GM18907 (cell line): ENCODE results near the gene E2F6.

ENCODE experiments used
- ATAC-seq: cut with Tn5 transposase; IDR thresholded peaks from one replicate; pipeline ENCODE4 v1.9.1; 2021; ENCODE audit warnings: mild to moderate bottlenecking, moderate library complexity; ENCODE audit not compliant: unreplicated experiment

The E2F6 gene

DNA sequence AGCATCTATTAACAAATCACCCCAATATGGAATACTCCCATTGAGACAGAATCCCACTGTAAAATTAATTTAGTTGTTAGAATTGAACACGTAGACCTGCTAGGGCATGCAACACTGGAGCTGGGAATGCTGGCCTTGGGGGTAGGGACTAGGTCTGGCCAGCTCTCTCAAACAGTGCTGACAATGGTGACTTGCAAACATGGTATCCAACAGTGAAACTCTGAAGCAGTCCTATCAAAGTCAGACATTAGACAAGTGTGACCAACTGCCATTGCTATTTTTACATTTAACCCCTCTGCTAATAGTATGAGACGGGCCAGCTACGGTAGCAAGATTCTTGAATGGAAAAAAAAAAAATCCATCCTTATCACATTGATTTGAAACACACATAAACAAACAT is 7.2 kb downstream of the E2F6 start:
- ATAC-seq = no peak

DNA sequence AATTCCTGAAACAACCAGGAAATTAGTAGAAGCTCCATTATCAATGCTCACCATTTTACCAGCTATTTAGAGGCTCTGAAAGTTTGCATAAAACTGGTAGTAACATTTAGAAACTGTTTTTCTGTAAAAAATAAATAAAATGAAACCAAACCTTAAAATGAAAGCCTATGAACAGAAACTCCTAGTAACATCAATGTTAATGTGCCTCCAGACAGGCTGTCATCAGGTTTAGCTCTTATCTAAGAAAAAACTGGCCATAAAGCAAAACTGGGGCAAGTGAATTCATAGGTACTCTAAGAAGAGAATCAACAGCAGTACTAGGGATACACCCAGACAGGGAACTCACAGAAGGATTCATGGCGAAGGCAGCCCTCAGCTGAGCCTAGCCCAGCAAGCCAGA is 8.0 kb downstream of the E2F6 start:
- no peak for ATAC-seq

- ATAC-seq = no peak
Observed at GRCh38 chr2:11456251-11456650, 9.7 kb downstream of the E2F6 start.

DNA sequence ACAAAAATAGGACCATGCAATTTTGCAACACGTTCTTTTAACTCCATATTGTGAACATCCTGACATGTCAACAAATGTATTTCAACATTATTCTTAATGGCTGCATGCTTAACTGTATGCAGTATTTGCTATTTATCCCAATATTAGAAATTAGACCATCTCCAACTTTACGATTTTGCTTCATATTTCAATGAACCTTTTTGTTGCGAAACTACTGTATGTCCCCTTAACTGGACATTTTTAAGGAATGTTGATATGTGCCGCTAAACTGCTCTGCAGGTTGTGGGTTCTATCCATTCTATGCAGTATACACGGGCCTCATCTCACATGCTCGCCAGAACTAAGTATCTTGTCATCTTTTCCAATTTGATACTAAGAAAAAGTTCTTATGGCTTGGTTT is 11.1 kb downstream of the E2F6 start:
- ATAC-seq = no peak

DNA sequence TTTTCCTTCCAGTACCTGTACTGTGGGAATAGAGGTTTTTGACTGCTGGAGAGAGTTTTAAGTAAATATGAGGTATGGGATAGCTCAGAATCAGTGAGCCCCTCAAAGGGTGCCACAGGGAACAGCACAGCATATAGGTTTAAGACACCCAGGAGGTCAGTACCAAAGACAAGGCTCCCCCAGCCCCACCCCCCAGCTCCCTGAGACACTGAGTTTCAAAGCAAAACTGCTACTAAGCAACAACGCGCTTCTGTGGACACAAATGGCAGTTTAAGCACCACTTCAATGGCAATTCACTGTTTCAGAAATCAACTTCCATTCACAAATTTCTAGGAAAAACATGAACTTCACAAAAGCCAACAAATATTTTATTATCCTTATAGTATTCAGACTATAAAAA is 15.2 kb downstream of the E2F6 start:
- ATAC-seq = no peak

GRCh38 chr2:11446733-11447248 is 19.2 kb downstream of the E2F6 start:
- ATAC-seq = no peak

DNA sequence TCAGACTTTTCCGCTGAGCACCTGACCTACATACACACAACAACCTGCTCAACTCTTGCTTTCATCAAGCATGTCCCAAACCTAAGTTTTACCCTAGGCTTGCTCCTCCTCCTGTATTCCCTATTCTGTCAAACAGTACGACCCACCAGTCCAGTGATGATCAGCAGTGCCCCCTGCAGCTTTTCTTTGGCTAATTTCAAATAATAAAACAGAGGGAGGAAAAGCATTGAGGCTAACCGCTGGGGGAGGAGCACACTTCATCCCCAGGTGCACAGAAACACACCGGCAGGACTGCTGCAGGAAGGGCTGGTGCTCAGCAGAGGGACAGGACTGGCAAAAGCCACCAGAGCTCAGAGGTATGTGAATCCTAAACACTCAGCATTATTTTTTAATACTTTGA is 21.2 kb downstream of the E2F6 start:
- no peak for ATAC-seq

DNA sequence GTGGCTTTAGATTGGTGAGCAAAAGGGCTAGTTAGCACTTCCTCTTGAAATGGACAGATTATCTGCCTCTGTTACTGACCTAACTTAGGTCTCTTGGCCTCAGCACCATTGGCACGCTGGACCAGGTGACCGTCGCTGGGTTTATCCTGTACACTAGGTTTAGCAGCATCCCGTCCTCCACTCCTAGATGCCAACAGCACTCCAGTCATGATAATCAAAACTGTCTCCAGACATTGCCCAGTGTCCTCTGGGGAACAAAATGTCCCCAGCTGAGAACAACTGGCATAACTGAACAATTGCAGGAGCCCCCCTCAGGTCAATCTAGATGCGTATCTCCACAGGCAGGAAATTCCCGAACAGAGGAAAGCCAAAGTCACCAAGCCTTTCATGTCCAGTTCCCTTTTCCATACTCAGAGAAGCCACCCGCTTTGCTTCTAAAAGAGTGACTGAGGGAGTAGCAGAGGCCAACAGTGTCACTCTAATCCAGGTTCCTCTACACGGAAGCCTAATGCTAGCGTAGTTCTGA is 27.3 kb downstream of the E2F6 start:
- no peak for ATAC-seq

DNA sequence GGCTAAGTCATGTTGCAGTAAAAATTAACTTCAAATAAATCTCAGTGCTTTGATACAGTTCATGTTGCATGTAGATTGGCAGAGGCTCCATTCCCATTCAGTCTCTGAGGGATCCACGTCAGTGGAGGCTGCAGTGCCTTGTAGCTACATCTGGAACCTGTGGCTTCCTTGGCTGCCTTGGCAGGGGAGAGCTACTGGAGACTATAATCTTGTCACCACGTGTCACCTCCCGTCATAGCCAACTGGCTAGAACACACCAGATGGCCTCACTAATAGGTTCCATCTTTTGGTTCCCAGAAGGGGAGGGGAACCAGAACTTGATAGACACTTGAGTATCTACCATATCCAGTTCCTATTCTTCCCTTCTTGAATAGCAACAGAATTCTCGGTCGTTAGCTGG is 28.4 kb downstream of the E2F6 start:
- ATAC-seq = no peak

DNA sequence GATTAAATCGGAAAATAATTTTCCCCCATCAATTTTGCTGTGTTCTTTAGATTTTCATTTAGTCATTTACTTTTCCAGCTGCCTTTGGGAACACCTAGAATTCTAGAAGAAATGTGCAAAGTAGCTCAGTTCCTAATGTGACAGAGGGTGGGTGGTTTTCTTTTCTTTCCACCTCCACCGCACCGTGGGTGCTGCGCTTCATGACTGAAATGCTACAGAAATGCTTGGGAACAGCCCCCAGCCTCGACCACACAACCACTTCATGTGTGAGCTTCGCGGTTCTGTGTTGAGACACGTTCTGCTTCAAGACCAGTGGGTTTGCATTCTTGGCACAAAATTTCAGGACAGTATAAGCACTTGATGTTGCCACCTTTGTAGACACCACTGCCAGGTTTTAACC is 30.9 kb downstream of the E2F6 start:
- ATAC-seq = no peak

GRCh38 chr2:11434443-11434842 is 31.5 kb downstream of the E2F6 start:
- no peak for ATAC-seq

DNA sequence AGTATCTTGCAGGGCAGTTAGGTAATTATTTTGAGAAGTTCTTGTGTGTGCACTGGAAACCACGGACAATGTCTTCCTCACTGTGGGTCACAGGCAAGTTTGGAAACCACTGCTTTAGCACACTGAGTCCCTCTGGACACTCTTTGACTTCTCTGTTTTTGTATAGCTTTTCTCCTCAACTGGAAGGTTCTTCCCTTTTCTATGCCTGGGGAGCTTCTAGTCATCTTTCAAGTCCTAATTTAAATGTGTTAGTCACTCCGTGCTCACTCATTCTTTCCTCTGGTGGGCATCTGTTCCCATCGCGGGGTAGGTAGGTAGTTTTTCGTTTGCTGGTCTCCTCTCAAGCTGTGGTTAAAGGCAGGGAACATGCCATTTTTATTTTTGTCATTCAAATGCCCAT is 32.1 kb downstream of the E2F6 start:
- ATAC-seq = no peak

DNA sequence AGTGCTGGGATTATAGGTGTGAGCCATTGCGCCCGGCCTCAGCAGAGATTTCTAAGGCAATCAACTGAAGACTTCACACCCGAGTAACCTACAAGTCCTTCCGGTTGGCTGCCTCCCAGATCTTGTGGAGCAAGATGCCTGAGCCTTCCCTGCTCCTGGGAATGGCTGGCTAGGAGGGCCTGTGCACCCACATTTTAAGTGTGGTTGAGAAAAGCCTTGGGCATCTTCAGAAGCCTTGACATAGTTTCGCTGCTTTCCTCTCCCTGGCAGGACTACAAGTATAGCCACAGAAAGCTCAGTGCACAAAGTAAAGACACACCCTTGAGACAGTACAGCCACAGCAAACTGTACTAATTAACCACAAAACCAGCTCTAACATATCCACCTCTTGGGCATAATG is 35.2 kb downstream of the E2F6 start:
- ATAC-seq = no peak

- ATAC-seq = no peak
Observed at GRCh38 chr2:11427224-11427623, 38.7 kb downstream of the E2F6 start.

- ATAC-seq = no peak
Observed at GRCh38 chr2:11422901-11423435, 43.0 kb downstream of the E2F6 start.

GRCh38 chr2:11422491-11422865 is 43.5 kb downstream of the E2F6 start:
- ATAC-seq = no peak

DNA sequence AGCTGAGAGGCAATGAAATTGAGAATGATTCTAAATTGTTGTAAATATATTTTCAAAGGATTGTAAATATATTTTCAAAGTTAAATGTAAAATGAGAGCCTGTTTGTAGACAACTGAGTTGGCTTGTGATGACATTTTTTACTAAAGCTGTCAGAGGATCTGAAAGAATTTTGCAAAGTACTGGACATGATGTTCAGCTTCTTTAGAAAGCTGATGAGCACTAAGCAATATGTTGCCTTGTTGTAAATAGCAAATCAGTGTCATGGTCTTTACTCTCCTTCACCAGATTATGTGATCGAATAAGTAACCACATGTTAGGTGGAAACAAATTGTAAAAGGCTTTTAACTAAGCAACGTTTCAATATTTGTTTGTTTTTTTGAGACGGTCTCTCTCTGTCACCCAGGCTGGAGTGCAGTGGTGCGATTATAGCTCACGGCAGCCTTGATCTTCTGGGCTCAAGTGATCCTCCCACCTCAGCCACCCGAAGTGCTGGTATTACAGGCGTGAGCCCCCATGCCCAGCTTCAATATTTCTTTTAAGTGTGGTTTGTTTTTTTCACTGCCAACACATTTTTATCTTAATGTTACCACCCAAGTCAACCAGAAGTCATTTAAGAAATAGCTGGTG is 44.0 kb downstream of the E2F6 start:
- ATAC-seq = no peak

DNA sequence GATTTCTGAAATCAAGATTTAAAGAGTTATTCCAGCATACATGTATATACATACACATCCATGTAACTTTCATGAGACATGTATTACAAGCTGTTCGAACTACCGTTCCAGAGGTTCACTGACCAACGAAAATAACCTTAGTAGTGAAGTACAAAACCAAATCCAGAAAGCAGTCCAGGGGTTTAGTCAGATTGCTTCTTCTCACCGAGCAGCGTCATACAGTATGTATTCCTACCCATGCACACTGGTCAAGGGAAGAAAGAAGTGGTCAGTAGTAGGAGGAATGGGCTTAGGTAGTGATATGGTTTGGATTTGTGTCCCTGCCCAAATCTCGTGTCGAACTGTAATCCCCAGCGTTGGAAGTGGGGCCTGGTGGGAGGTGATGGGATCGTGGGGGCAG is 45.3 kb downstream of the E2F6 start:
- ATAC-seq = no peak

- no peak for ATAC-seq
Observed at GRCh38 chr2:11420190-11420589, 45.8 kb downstream of the E2F6 start.

- no peak for ATAC-seq
Observed at GRCh38 chr2:11419781-11420180, 46.2 kb downstream of the E2F6 start.

DNA sequence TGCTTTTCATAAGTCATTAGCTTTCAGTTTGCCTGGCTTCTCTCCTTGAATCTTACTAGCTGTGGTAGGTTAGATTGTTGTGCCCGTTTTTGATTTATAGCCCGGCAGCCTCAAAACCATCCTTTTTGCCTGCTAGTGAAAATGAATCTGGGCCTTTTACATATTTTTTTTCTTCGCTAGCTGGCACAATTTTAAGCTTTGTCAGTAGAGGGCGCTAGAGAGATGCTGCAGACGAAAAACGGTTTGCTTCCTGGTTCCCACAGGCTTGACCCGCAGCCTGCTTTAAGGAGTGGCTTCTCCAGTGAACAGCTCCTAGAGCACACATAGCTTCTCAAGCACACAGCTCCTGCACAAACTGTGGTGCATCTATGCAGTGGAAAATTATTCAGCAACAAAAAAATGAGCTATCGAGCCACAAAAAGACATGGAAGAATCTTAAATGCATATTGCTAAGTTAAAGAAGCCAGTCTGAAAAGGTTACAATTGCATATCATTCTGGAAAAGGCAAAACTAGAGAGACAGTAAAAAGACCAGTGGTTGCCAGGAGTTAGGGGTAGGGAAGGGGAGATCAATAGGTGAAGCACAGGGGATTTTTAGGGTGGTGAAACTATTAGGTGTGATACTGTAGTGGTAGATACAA is 47.9 kb downstream of the E2F6 start:
- ATAC-seq = no peak

DNA sequence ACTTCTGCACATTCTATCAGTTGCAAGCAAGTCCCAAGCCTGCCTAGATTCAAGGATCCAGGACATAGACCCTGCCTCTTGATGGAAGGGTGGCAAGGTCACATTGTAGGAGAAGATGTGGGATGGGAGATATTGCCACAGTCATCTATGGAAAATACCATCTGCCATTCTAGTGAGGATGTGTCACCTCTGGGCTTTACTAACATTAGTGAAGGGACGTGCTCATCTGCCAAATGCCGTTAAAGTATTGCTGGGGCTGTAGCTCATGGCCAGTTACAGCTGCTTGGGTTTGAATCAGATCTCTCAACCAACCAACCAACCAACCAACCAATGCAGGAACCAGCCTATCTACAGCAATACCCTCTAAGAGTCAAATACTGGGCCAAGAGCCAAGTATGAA is 49.0 kb downstream of the E2F6 start:
- ATAC-seq = no peak
